KG1 (cell line): ENCODE measurements around the gene LYPD1.

ENCODE experiments used
- DNase-seq: peaks from one replicate; lab custom pipeline; 2025; lab: John Stamatoyannopoulos, UW

Gene LYPD1

DNA sequence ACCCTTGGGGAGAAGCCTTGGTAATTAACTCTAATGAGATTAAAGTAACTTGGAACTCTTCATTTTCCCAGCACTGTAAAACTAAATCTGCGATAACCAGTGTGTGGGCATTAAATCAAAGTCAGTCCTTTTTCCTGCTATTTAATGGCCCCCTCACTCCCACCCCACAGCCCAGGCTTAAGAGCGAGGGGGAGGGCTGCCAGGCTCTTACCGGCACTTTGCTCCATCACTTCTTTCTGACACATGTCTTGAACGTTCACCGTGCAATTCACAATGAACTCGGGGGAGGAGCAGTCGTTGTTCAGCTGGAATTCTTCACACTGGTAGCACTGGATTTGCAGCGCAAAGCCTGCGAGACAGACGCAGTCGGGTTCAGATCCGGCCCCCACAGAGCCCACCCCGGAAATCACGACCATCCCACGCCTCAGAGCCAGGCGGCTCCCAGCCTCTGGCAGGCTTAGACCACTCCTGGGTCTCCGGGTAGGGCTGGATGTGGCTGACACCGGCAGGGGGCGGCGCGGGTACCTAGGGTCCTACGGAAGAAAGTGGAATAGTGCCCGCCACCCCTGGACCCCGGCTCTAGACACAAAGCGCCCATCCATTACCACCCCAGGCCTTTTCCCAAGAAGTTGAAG is 1.7 kb downstream of the LYPD1 start:
- DNase-seq = no peak

DNA sequence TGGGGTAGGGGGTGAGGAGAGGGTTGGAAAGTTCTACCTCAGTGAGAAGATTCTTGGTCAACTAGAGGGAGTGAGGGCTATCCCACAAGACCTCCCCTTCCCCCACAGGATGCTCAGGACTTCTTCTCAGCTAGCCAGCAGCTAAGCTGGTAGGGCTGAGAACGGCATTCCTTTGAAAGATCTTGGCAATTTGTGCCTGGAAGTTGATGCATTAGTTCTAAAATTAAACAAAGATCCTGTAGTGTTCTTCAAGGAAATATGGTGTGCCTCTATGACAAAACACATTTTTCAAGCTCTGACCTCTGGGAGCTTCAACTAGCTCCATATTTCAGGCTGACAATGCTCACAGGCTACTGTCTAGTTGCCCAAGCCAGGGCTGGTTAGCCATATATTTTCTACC is 2.3 kb downstream of the LYPD1 start:
- DNase-seq = no peak

- DNase-seq = no peak
These were observed 4.4 kb downstream of the LYPD1 start for GRCh38 chr2:132665401-132666140.

- no peak for DNase-seq
These were observed 5.9 kb downstream of the LYPD1 start for GRCh38 chr2:132664096-132664495.

GRCh38 chr2:132662732-132663131 is 7.3 kb downstream of the LYPD1 start:
- DNase-seq = no peak

DNA sequence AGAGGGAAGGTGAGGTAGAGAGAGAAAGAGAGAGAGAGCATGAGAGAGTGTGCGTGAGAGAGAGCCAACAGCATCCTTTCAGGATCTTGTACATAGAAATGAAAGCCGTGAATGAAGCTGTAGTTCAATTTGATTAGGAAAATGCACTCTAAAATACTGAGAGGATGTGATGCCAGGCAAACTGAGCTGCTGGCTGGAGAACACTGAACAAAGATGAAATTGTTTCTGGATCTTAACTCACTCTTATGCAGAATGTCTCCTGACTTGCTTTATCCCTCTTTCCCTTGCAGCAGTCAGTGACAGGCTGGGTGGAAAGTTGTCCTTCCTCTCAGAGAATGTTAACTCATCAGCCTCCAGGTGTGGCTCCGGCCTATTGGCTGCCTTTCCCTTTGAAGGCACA is 10.7 kb downstream of the LYPD1 start:
- DNase-seq = no peak

GRCh38 chr2:132656266-132656975 is 13.6 kb downstream of the LYPD1 start:
- no peak for DNase-seq

GRCh38 chr2:132654968-132655367 is 15.0 kb downstream of the LYPD1 start:
- no peak for DNase-seq

DNA sequence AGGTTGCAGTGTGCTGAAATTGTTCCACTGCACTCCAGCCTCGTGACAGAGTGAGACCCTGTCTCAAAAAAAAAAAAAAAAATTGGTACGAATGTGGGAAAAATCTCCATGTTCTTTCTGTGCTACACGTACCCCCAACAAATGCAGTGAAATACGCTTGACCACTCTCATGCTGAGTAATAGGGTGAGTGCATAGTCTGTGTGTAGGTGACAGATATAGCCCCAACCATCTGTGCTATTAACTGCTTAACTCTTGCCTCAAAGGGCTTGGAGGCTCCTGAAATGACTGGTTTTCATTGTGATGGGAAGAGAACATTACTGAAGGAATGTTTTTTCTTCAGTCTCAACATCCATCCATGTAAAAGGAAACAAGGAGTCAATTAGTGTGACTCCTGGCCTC is 15.7 kb downstream of the LYPD1 start:
- no peak for DNase-seq

GRCh38 chr2:132652474-132652873 is 17.5 kb downstream of the LYPD1 start:
- no peak for DNase-seq

DNA sequence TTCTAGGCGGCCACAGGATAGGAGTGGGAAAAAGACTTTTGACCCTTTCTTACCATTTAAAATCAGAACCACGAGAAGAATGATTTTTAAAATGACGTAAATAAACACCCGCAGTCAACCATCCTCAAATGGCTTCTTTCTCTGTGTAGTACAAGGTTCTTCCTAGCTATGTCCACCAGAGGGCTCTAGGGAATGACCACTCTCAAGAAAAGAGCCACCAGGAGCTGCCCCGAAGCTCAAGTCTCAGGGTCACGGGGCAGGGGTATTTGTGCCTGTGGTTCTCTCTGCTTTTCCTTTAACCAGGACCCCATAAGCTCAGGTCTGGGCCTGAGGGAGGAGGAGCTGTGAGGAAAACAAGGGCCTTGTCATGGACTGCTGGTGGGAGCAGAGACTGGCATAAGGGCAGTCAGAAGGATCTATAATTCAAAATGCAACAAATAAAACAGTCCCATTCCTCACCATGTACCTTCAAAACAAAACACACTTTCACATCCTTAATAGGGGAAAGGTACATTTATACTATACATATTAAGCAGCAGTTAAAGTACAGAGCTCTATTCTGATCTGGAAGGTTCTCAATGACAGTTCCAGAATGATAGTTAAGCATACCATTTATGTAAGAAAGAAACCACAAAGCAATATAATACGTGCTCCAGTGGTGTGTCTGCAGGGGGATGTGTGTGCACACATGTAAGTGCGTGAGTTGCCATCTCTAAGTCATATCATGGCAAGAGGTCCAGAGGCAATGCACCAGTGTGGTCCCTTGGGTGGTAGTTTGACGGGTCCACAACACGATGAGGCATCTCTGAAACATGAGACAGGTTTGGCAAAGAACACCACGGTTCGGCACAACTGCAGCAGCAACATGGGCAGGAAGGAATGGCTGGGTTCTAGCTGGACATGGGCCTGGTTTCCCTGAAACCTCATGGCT is 18.6 kb downstream of the LYPD1 start:
- DNase-seq = no peak

GRCh38 chr2:132646540-132647108 is 23.4 kb downstream of the LYPD1 start:
- DNase-seq = no peak

- no peak for DNase-seq
These were observed 24.1 kb downstream of the LYPD1 start for GRCh38 chr2:132645722-132646539.

- no peak for DNase-seq
These were observed 24.8 kb downstream of the LYPD1 start for GRCh38 chr2:132645176-132645575.

DNA sequence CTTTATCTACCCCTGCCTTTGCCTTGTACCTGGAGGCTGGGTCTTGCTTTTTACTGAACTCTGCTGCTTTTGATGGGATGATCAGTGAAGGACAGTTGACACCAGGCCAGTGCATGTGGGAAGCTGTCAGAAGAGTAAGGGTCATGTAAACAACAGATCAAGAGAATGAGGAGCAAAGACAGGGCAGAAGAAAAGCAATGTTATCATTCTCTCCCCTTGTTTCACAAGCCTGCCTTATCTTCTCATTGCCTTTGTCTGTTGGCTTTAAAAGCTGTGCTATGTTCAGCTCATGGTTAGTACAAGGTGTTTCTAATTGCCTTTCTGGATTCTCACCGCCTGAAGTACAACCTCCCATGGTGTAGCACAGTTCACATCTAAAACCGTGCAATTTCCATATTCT is 27.6 kb downstream of the LYPD1 start:
- no peak for DNase-seq

DNA sequence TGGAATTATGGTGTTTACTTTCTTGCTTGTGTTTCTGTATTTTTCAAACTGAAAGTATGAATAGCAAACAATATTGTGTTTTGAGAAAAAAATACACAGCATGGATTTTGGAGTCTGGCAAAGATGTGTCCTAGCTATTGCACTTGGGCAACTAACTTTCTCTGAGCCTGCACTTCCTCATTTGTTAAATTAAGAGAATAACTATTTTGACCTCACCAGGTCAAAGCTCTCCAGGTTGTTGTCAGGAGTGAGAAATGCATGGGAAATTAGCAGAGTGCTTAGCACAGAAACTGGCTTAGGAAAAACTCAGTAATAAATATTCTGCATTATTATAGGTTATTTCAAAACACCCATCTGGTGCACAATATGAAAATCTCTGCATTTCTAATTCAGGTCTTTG is 28.2 kb downstream of the LYPD1 start:
- no peak for DNase-seq

DNA sequence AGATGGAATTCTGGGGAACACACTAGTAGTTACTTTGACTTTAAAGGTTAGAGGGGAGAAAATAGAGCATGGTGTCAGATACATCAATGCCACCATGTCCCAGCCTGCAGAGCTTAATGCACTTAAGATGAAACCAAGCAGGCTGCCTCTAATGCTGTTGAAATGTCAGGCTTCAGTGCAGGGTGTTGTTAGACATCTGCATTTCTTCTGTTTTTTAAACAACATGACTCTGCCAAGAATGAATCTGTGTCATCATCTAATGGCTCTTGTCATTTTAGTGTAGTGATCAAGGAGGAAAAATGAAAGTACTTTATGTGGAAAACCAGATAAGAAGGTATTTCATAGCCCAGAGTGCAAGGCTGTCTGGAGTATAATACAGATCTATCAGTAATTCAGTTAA is 29.9 kb downstream of the LYPD1 start:
- DNase-seq = no peak

- no peak for DNase-seq
These were observed 31.5 kb downstream of the LYPD1 start for GRCh38 chr2:132638313-132639040.

DNA sequence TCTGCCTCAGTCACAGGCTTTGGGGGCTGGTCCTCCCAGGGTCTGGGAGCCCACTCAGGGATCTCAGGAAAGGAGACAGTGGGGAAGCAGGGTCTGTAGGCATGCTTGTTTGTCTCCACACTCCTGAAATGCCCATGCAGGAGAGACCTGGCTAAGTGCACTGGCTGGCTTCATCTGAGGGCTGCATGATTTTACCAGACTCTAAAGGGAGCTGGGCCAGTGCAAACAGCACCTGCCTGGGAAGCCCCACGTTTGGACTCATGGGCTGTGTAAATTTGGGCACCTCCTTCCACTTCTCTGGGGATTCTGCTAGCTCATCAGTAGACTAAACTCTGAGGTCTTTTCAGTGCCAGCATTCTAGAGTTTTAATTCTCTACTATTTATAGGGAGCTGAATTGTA is 33.7 kb downstream of the LYPD1 start:
- no peak for DNase-seq

- no peak for DNase-seq
These were observed 36.4 kb downstream of the LYPD1 start for GRCh38 chr2:132633635-132634034.
